Parathyroid adenoma (tissue), 2 donors: ENCODE measurements around the gene ITM2C.

ENCODE experiments used
- H2AFZ ChIP-seq: fragments of 300-600 bp; sonication (generic); one replicate; pipeline ENCODE4 v1.7.0; 2017; ENCODE audit warnings: antibody characterized with exemption, mild to moderate bottlenecking
- H3K27ac ChIP-seq: fragments of 300-600 bp; sonication (generic); one replicate; pipeline ENCODE4 v1.7.0; 2017
- H3K27me3 ChIP-seq: fragments of 300-600 bp; sonication (generic); one replicate; pipeline ENCODE4 v1.7.0; 2017; ENCODE audit warnings: low read length; ENCODE audit not compliant: control insufficient read depth, insufficient read depth
- H3K36me3 ChIP-seq: fragments of 300-600 bp; sonication (generic); one replicate; pipeline ENCODE4 v1.7.0; 2017; ENCODE audit warnings: low read length; ENCODE audit not compliant: control insufficient read depth, insufficient read depth
- H3K4me1 ChIP-seq: fragments of 300-600 bp; sonication (generic); one replicate; pipeline ENCODE4 v1.7.0; 2017; ENCODE audit warnings: control low read depth
- H3K4me2 ChIP-seq: fragments of 300-600 bp; sonication (generic); one replicate; pipeline ENCODE4 v1.7.0; 2017; ENCODE audit warnings: low read length
- H3K4me3 ChIP-seq: fragments of 300-600 bp; sonication (generic); one replicate; pipeline ENCODE4 v1.7.0; 2017; ENCODE audit warnings: low read depth, low read length
- H3K79me2 ChIP-seq: fragments of 300-600 bp; sonication (generic); one replicate; pipeline ENCODE4 v1.7.0; 2017; ENCODE audit warnings: control low read depth
- H3K9ac ChIP-seq: fragments of 300-600 bp; sonication (generic); one replicate; pipeline ENCODE4 v1.7.0; 2017; ENCODE audit warnings: mild to moderate bottlenecking
- H3K9me3 ChIP-seq: fragments of 300-600 bp; sonication (generic); one replicate; pipeline ENCODE4 v1.7.0; 2017; ENCODE audit warnings: low read length; ENCODE audit not compliant: control insufficient read depth
- CTCF ChIP-seq: fragments of 300-600 bp; sonication (generic); IDR thresholded peaks from one replicate; pipeline ENCODE4 v1.7.0; 2017; ENCODE audit warnings: antibody characterized with exemption, mild to moderate bottlenecking
- donor health status: primary hyperparathyroidism.

Gene ITM2C

GRCh38 chr2:230919240-230919639 lies 54.5 kb downstream of the ITM2C start:
- no peaks in the 10 kb centered on the region for H3K36me3 ChIP-seq
- H3K9me3 ChIP-seq = no peaks in the 10 kb centered on the region
- H3K9ac ChIP-seq = no peak overlapping the region
- H3K4me2 ChIP-seq = no peak overlapping the region
- H2AFZ ChIP-seq = no peak overlapping the region
- no peak for TF ChIP-seq CTCF
- no peaks in the 10 kb centered on the region for H3K4me1 ChIP-seq
- H3K27me3 ChIP-seq = no peaks in the 10 kb centered on the region
- no peaks in the 10 kb centered on the region for H3K79me2 ChIP-seq
- H3K27ac ChIP-seq = no peak overlapping the region
- no peak overlapping the region for H3K4me3 ChIP-seq

DNA sequence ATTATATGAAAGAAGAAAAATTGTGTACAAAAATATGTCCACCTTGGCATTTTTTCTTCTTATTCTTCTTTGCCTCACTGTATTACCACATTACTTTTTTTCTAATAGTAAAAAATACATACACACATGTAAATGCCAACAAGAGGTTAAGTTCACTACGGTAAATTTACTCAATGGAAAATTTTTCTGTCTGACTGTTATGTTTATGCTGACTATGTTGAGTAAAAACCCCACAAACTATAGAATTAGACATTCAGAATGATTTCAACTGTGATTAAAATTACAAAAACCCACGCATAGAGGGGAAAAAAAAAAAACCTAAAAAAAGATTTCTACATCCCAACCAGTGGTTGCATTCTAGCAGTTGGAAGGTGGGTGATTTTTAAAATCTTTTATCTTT lies 54.9 kb downstream of the ITM2C start:
- Histone ChIP-seq H2AFZ (no peak overlapping the region), H3K27me3 (no peaks in the 10 kb centered on the region), H3K4me3 (no peak overlapping the region), H3K36me3 (no peaks in the 10 kb centered on the region), H3K79me2 (no peaks in the 10 kb centered on the region), H3K4me2 (no peak overlapping the region), H3K4me1 (no peaks in the 10 kb centered on the region), H3K9ac (no peak overlapping the region), H3K27ac (no peak overlapping the region), H3K9me3 (no peaks in the 10 kb centered on the region)
- TF ChIP-seq CTCF = no peak

DNA sequence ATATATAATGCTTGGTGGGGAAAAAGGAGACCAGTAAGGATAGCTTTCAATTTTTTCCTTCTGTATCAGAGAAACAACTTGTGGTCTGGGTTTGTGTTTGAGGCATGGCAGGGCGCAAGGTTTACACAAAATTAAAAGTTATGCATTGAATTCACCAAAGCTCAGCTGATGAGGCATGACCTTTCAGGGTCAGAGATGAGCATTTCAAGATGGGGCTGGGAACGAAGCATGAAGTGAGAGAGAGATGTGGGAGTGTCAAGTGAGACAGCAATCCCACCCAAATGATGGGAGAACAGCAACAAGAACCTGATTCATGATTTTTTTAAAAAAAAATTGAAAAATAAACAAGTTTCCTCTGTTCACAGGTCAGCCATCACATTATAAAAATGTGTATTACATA lies 55.4 kb downstream of the ITM2C start:
- H3K9me3 ChIP-seq = no peaks in the 10 kb centered on the region
- H3K36me3 ChIP-seq = no peaks in the 10 kb centered on the region
- no peak overlapping the region for H3K4me2 ChIP-seq
- H3K9ac ChIP-seq = no peak overlapping the region
- no peak overlapping the region for H2AFZ ChIP-seq
- H3K27ac ChIP-seq = no peak overlapping the region
- H3K4me1 ChIP-seq = no peaks in the 10 kb centered on the region
- no peaks in the 10 kb centered on the region for H3K79me2 ChIP-seq
- no peak for TF ChIP-seq CTCF
- no peak overlapping the region for H3K4me3 ChIP-seq
- H3K27me3 ChIP-seq = no peaks in the 10 kb centered on the region

GRCh38 chr2:230921806-230922595 lies 57.3 kb downstream of the ITM2C start:
- Histone ChIP-seq H2AFZ (no peak overlapping the region), H3K36me3 (no peaks in the 10 kb centered on the region), H3K79me2 (no peaks in the 10 kb centered on the region), H3K4me3 (no peak overlapping the region), H3K4me1 (no peaks in the 10 kb centered on the region), H3K27me3 (no peaks in the 10 kb centered on the region), H3K9ac (no peak overlapping the region), H3K9me3 (no peaks in the 10 kb centered on the region), H3K4me2 (no peak overlapping the region), H3K27ac (no peak overlapping the region)
- TF ChIP-seq CTCF = no peak
